HEK293 (cell line): ENCODE data around the gene REG3G.

Experiments used
- CTCF ChIA-PET: fragments of 350-600 bp; formaldehyde crosslinking; extraction: SDS; loops from one replicate; lab custom pipeline; 2021; ENCODE audit warnings: antibody characterized with exemption; lab: Yijun Ruan, JAX
- POLR2A ChIA-PET: fragments of 300-600 bp; formaldehyde crosslinking; extraction: SDS; loops from one replicate; lab custom pipeline; 2020; ENCODE audit warnings: antibody characterized with exemption, inconsistent platforms; lab: Yijun Ruan, JAX
- H3K27ac ChIP-seq: fragments of 200-500 bp; sonication (Bioruptor generic); 2 replicates; pipeline ENCODE4 v1.5.1; 2014; ENCODE audit warnings: low read depth, low read length, control low read depth, inconsistent platforms; ENCODE audit errors: extremely low read depth
- H3K36me3 ChIP-seq, 2 experiments: fragments of 200-500 bp in 1 of 2; sonication (Bioruptor generic) in 1 of 2; 1 replicate in 1 of 2; 2 replicates in 1 of 2; pipeline ENCODE4 v1.5.1; 2014 to 2017; ENCODE audit warnings: inconsistent platforms in 2 of 2, low read length in 2 of 2; ENCODE audit not compliant: control insufficient read depth in 2 of 2, insufficient read depth in 1 of 2
- H3K4me1 ChIP-seq: fragments of 200-500 bp; sonication (Bioruptor generic); 2 replicates; pipeline ENCODE4 v1.5.1; 2014; ENCODE audit warnings: mild to moderate bottlenecking, low read length, inconsistent platforms; ENCODE audit not compliant: control insufficient read depth, insufficient read depth
- H3K4me3 ChIP-seq: 2 replicates; pipeline ENCODE4 v1.5.1; 2011; ENCODE audit warnings: low read depth, mild to moderate bottlenecking, control low read depth, low read length, moderate library complexity
- H3K9me3 ChIP-seq: fragments of 200-500 bp; sonication (Bioruptor generic); 2 replicates; pipeline ENCODE4 v1.5.1; 2014; ENCODE audit warnings: low read depth, low read length, inconsistent platforms; ENCODE audit not compliant: control insufficient read depth, insufficient read depth
- BCL6B ChIP-seq: fragments of 450-650 bp; formaldehyde crosslinking; IDR thresholded peaks from 2 replicates; pipeline ENCODE4 v1.5.1; 2017; ENCODE audit warnings: missing biosample characterization, missing genetic modification characterization
- EGR2 ChIP-seq: fragments of 450-650 bp; formaldehyde crosslinking; IDR thresholded peaks from 2 replicates; pipeline ENCODE4 v1.5.1; 2016; ENCODE audit warnings: low read depth, missing biosample characterization, missing genetic modification characterization
- ELK4 ChIP-seq: IDR thresholded peaks from 2 replicates; pipeline ENCODE4 v1.6.1; 2011; ENCODE audit warnings: mild to moderate bottlenecking, low read depth, low read length, borderline replicate concordance
- HOXC10 ChIP-seq: sonication (generic); formaldehyde crosslinking; IDR thresholded peaks from 2 replicates; pipeline ENCODE4 v1.8.1; 2023; ENCODE audit warnings: mild to moderate bottlenecking, missing genetic modification reagents
- SCRT1 ChIP-seq: fragments of 450-650 bp; formaldehyde crosslinking; IDR thresholded peaks from 2 replicates; pipeline ENCODE4 v1.5.1; 2016; ENCODE audit warnings: missing biosample characterization, missing genetic modification characterization, borderline replicate concordance
- SCRT2 ChIP-seq: fragments of 450-650 bp; formaldehyde crosslinking; IDR thresholded peaks from 2 replicates; pipeline ENCODE4 v1.5.1; 2016; ENCODE audit warnings: missing biosample characterization, missing genetic modification characterization
- ZBTB20 ChIP-seq: fragments of 450-650 bp; formaldehyde crosslinking; IDR thresholded peaks from 2 replicates; pipeline ENCODE4 v1.5.1; 2016; ENCODE audit warnings: missing biosample characterization, missing genetic modification characterization
- ZNF148 ChIP-seq: fragments of 450-650 bp; formaldehyde crosslinking; IDR thresholded peaks from 2 replicates; pipeline ENCODE4 v1.5.0; 2017; ENCODE audit warnings: missing biosample characterization, missing genetic modification characterization, borderline replicate concordance
- ZNF354C ChIP-seq: fragments of 450-650 bp; formaldehyde crosslinking; IDR thresholded peaks from 2 replicates; pipeline ENCODE4 v1.5.1; 2016; ENCODE audit warnings: missing biosample characterization, missing genetic modification characterization, low read depth, borderline replicate concordance
- ZNF426 ChIP-seq: fragments of 450-650 bp; formaldehyde crosslinking; IDR thresholded peaks from 2 replicates; pipeline ENCODE4 v1.5.1; 2017; ENCODE audit warnings: missing biosample characterization, missing genetic modification characterization, mild to moderate bottlenecking, inconsistent platforms, moderate library complexity
- ZNF473 ChIP-seq: fragments of 450-650 bp; formaldehyde crosslinking; IDR thresholded peaks from 2 replicates; pipeline ENCODE4 v1.5.1; 2017; ENCODE audit warnings: missing biosample characterization, missing genetic modification characterization
- ZNF530 ChIP-seq: fragments of 450-650 bp; formaldehyde crosslinking; IDR thresholded peaks from 2 replicates; pipeline ENCODE4 v1.5.1; 2016; ENCODE audit warnings: low read depth, missing biosample characterization, missing genetic modification characterization
- ZNF629 ChIP-seq: fragments of 450-650 bp; formaldehyde crosslinking; IDR thresholded peaks from 2 replicates; pipeline ENCODE4 v1.5.1; 2017; ENCODE audit warnings: missing biosample characterization, missing genetic modification characterization
- ZNF677 ChIP-seq: fragments of 450-650 bp; IDR thresholded peaks from 2 replicates; pipeline ENCODE4 v1.5.0; 2018; ENCODE audit warnings: missing biosample characterization, mild to moderate bottlenecking, missing genetic modification characterization, moderate library complexity
- ZSCAN4 ChIP-seq: fragments of 450-650 bp; formaldehyde crosslinking; IDR thresholded peaks from 2 replicates; pipeline ENCODE4 v1.5.1; 2017; ENCODE audit warnings: missing biosample characterization, missing genetic modification characterization
- TF ChIP-seq, protein P1 (sequence below): fragments of 450-650 bp; formaldehyde crosslinking; IDR thresholded peaks from 2 replicates; pipeline ENCODE4 v1.5.1; 2016; ENCODE audit warnings: missing biosample characterization, missing genetic modification characterization
- TF ChIP-seq, protein P2 (sequence below): fragments of 450-650 bp; formaldehyde crosslinking; conservative IDR thresholded peaks from 2 replicates; pipeline ENCODE4 v1.5.1; 2016; ENCODE audit warnings: low read depth, missing biosample characterization, missing genetic modification characterization

The REG3G gene

GRCh38 chr2:78985558-78985957 is 39.9 kb upstream of the REG3G start:
- no peak for TF ChIP-seq ZNF426 (tag by site-specific recombination)
- TF ChIP-seq, protein P1, sequence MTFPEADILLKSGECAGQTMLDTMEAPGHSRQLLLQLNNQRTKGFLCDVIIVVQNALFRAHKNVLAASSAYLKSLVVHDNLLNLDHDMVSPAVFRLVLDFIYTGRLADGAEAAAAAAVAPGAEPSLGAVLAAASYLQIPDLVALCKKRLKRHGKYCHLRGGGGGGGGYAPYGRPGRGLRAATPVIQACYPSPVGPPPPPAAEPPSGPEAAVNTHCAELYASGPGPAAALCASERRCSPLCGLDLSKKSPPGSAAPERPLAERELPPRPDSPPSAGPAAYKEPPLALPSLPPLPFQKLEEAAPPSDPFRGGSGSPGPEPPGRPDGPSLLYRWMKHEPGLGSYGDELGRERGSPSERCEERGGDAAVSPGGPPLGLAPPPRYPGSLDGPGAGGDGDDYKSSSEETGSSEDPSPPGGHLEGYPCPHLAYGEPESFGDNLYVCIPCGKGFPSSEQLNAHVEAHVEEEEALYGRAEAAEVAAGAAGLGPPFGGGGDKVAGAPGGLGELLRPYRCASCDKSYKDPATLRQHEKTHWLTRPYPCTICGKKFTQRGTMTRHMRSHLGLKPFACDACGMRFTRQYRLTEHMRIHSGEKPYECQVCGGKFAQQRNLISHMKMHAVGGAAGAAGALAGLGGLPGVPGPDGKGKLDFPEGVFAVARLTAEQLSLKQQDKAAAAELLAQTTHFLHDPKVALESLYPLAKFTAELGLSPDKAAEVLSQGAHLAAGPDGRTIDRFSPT, result no peak
- no peak for TF ChIP-seq ZNF148 (tag by site-specific recombination)
- TF ChIP-seq ZNF629 (tag by site-specific recombination), result no peak
- TF ChIP-seq ZNF677 (tag by site-specific recombination), result no peak
- TF ChIP-seq ZNF473 (tag by site-specific recombination), result no peak
- no peak for TF ChIP-seq ZSCAN4
- TF ChIP-seq HOXC10 (CRISPR knock-in tag), result no peak
- TF ChIP-seq ZNF530, result no peak
- no peak for TF ChIP-seq SCRT1 (tag by site-specific recombination)
- TF ChIP-seq ZNF354C (tag by site-specific recombination), result no peak
- TF ChIP-seq BCL6B (tag by site-specific recombination), result no peak
- TF ChIP-seq, protein P2, sequence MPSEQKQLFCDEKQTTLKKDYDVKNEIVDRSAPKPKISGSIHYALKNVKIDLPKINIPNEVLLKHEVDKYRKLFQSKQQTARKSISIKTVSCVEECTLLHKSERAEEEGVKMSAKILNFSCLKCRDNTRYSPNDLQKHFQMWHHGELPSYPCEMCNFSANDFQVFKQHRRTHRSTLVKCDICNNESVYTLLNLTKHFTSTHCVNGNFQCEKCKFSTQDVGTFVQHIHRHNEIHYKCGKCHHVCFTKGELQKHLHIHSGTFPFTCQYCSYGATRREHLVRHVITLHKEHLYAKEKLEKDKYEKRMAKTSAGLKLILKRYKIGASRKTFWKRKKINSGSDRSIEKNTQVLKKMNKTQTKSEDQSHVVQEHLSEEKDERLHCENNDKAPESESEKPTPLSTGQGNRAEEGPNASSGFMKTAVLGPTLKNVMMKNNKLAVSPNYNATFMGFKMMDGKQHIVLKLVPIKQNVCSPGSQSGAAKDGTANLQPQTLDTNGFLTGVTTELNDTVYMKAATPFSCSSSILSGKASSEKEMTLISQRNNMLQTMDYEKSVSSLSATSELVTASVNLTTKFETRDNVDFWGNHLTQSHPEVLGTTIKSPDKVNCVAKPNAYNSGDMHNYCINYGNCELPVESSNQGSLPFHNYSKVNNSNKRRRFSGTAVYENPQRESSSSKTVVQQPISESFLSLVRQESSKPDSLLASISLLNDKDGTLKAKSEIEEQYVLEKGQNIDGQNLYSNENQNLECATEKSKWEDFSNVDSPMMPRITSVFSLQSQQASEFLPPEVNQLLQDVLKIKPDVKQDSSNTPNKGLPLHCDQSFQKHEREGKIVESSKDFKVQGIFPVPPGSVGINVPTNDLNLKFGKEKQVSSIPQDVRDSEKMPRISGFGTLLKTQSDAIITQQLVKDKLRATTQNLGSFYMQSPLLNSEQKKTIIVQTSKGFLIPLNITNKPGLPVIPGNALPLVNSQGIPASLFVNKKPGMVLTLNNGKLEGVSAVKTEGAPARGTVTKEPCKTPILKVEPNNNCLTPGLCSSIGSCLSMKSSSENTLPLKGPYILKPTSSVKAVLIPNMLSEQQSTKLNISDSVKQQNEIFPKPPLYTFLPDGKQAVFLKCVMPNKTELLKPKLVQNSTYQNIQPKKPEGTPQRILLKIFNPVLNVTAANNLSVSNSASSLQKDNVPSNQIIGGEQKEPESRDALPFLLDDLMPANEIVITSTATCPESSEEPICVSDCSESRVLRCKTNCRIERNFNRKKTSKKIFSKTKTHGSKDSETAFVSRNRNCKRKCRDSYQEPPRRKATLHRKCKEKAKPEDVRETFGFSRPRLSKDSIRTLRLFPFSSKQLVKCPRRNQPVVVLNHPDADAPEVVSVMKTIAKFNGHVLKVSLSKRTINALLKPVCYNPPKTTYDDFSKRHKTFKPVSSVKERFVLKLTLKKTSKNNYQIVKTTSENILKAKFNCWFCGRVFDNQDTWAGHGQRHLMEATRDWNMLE (tag by site-specific recombination), result no peak
- TF ChIP-seq ZBTB20, result no peak
- TF ChIP-seq ELK4, result no peak
- TF ChIP-seq SCRT2, result no peak
- no peak for TF ChIP-seq EGR2 (tag by site-specific recombination)
- Histone ChIP-seq H3K4me3 (no peak overlapping the region), H3K4me1 (no peaks in the 10 kb centered on the region), H3K27ac (no peak overlapping the region), H3K9me3 (no peaks in the 10 kb centered on the region), H3K36me3 (no peaks in the 10 kb centered on the region)
- POLR2A ChIA-PET, result no interaction called here
- CTCF ChIA-PET, result no interaction called here
